Astrocyte of the spinal cord (primary cell): Measurements from ENCODE around the gene FGFR3.

Experiments
- DNase-seq: peaks from one replicate; pipeline ENCODE4 v3.0.0; 2011; ENCODE audit warnings: low read depth, low spot score
- H3K4me3 ChIP-seq: 2 replicates; pipeline ENCODE4 v1.5.1; 2011; ENCODE audit warnings: low read depth, mild to moderate bottlenecking, low read length, moderate library complexity
- CTCF ChIP-seq: IDR thresholded peaks from 2 replicates; pipeline ENCODE4 v1.5.1; 2012; ENCODE audit warnings: low read depth, mild to moderate bottlenecking, low read length, inconsistent platforms
- in situ Hi-C: cut with HindIII; loops from 2 replicates; pipeline ENCODE4 v1.10.0; 2017; ENCODE audit warnings: low sequenced_read_pairs

The FGFR3 gene

GRCh38 chr4:1779588-1780382 is 13.3 kb upstream of the FGFR3 start:
- TF ChIP-seq CTCF: no peak
- in situ Hi-C loops: no loop called here
- no peak for DNase-seq
- no peak overlapping the region for H3K4me3 ChIP-seq

- no peak for TF ChIP-seq CTCF
- no peak for DNase-seq
- no peak overlapping the region for H3K4me3 ChIP-seq
- in situ Hi-C loops: no loop called here
Observed at GRCh38 chr4:1780435-1780834, 12.7 kb upstream of the FGFR3 start.

GRCh38 chr4:1783015-1783414 is 10.1 kb upstream of the FGFR3 start:
- no peak for TF ChIP-seq CTCF
- in situ Hi-C loops: no loop called here
- DNase-seq: no peak
- H3K4me3 ChIP-seq: no peak overlapping the region

DNA sequence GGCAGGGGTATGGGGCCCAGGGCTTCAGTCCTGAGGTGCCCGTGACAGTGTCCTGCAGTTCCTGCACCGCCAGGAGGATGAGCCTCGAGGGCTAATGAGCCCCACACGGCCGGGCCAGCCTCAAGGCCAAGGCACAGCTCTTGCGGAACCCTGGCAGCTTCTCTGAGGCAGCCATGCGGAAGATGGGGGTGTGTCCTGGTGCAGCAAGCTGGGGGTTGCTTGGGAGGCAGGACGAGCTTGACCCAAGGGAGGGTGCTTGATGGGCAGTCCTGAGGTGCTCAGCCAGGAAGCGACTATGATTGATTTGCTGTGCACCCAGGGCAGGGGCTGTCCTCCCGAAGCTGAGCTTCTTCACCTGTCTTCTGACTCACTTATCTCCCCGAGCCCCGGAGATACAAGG is 9.1 kb upstream of the FGFR3 start:
- no peak for TF ChIP-seq CTCF
- in situ Hi-C loops: no loop called here
- no peak for DNase-seq
- no peak overlapping the region for H3K4me3 ChIP-seq

DNA sequence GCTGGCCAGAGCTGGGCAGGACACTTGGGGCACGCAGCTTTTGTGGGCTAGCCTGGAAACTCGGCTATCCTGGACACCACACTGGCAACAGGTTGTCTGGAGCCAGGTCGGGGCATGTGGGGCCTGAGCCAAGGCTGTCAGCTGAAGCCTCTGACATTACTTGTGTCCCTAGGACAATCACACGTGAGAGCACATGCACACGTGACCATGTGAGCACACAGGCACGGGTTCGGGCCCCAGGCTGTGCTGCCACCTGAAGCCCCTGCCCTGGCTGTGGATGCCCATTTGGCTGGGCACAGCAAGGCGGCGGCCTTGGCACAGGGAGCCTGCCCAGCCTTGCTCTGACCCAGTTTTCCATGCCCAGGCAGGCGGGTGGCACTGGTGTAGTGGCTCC is 8.7 kb upstream of the FGFR3 start:
- in situ Hi-C loops: no loop called here
- DNase-seq: no peak
- H3K4me3 ChIP-seq: no peak overlapping the region
- no peak for TF ChIP-seq CTCF

- DNase-seq: no peak
- H3K4me3 ChIP-seq: no peak overlapping the region
- TF ChIP-seq CTCF: no peak
- in situ Hi-C loops: no loop called here
Observed at GRCh38 chr4:1784789-1785591, 8.1 kb upstream of the FGFR3 start.
